Measurements from ENCODE around the gene CDC25A. TPM values are rescaled to one million over a fixed set of nuclear protein-coding genes. Genes with fewer than 3 reads are reported as not detected.

CDC25A gene
- total and polyA plus RNA-seq, 9 of the 15 experiments (the other 6 are each of a cell fraction or from before 2014, with no cell fraction given) = 3.4 to 61.3 (median 51.8) TPM

- intact Hi-C loops (cut with micrococcal nuclease) = no loop called here
- TF ChIP-seq ZNF277 (CRISPR knock-in tag; IDR thresholded peaks at IDR 0.05; ENCODE audit: borderline replicate concordance) (no peak), SPI1 (IDR thresholded peaks at IDR 0.05; ENCODE audit: borderline replicate concordance, low read depth, low read length) (peak; percentile 85), ZNF584 (CRISPR knock-in tag; IDR thresholded peaks at IDR 0.05; ENCODE audit: low read depth) (no peak), CEBPG (CRISPR knock-in tag; IDR thresholded peaks at IDR 0.05) (peak; percentile 80), CEBPG (tag; conservative IDR thresholded peaks at IDR 0.05 in 1 of 2, IDR thresholded peaks at IDR 0.05 in 1 of 2) (peak; percentile 83 to 90), HMBOX1 (IDR thresholded peaks at IDR 0.05) (no peak), C11orf30 (IDR thresholded peaks at IDR 0.05; ENCODE audit: low read depth) (no peak), CHD2 (IDR thresholded peaks at IDR 0.05; ENCODE audit: low read depth, low read length) (no peak), GTF2E2 (tag; IDR thresholded peaks at IDR 0.05) (no peak), HDAC8 (tag; IDR thresholded peaks at IDR 0.05) (no peak), ZNF449 (CRISPR knock-in tag; IDR thresholded peaks at IDR 0.05) (peak; percentile 69; the same call in 1 of the 2 replicates), NCOA1 (IDR thresholded peaks at IDR 0.05; ENCODE audit: low read depth) (no peak), CBFA2T3 (IDR thresholded peaks at IDR 0.05) (no peak), TAL1 (IDR thresholded peaks at IDR 0.05) (no peak), CBX8 (IDR thresholded peaks at IDR 0.05; ENCODE audit: borderline replicate concordance, extremely low read depth, low read depth, low read length, poor library complexity, severe bottlenecking) (no peak)
Measured at GRCh38 chr3:48222616-48223513, 34.6 kb upstream of the CDC25A start, which contains the start of gene CAMP. Gene CAMP, plus strand, starts transcription at chr3:48223495. Its CDS starts 17 bp downstream, at chr3:48223512.

More at GRCh38 chr3:48222616-48223513, 34.6 kb upstream of the CDC25A start, which contains the start of gene CAMP:
- H3K4me1 ChIP-seq (replicated peaks in 1 of 2; ENCODE audit: control insufficient read depth in 2 of 2, insufficient read depth in 2 of 2, low read length in 2 of 2) = peaks cover 0 to 5% of the 10 kb centered on the region in 2 experiments; a peak in 3 of 5 replicates
- H3K27ac ChIP-seq (ENCODE audit: extremely low read depth, low read depth, low read length) = no peak within 1 kb of the TSS
- FAIRE-seq (no peak), DNase-seq (ENCODE audit: extremely low read depth in 1 of 4, low spot score in 3 of 4) (peak in 1 of 4 experiments; percentile 24), ATAC-seq (peak; percentile 34; the same call in 2 of the 3 replicates)
- H2AFZ ChIP-seq (ENCODE audit: low read depth, low read length) = no peak within 1 kb of the TSS
- no peaks in the 10 kb centered on the region for H3K9me3 ChIP-seq (replicated peaks; ENCODE audit: control insufficient read depth, insufficient read depth, low read depth, low read length)
- no peaks in the 10 kb centered on the region for H3K36me3 ChIP-seq (ENCODE audit: control insufficient read depth, insufficient read depth, low read length)
- no peaks in the 10 kb centered on the region for H4K20me1 ChIP-seq (replicated peaks; ENCODE audit: control insufficient read depth, insufficient read depth, low read length)
- in situ Hi-C loops (cut with MboI) = no loop called here
- WGBS (ENCODE audit: insufficient coverage, low coverage, missing lambda C conversion rate) = 20% methylated on average over 10 of the region's 11 CpGs
- H3K4me3 ChIP-seq = no peak within 1 kb of the TSS
- H3K9ac ChIP-seq (ENCODE audit: insufficient read depth in 1 of 2, low read depth in 2 of 2, low read length in 2 of 2) = peak within 1 kb of the TSS in 1 of 2 experiments; percentile 64; a peak in 1 of 4 replicates
- H3K4me2 ChIP-seq (ENCODE audit: insufficient read depth, low read length) = no peak within 1 kb of the TSS
- ChIA-PET CTCF (ENCODE audit: low intra/inter-chr PET ratio) (no interaction called here), POLR2A (interaction anchor here (1.8 kb wide), 1 partner anchor 18 kb away, joined by 7 read pairs; the partner anchor contains the start of gene ZNF589)
- no TSS peak for BruUV-seq (replicated peaks)
- H3K79me2 ChIP-seq (ENCODE audit: control insufficient read depth, insufficient read depth, low read length) = no peaks in the 10 kb centered on the region
- peaks cover 3 to 8% of the 10 kb centered on the region in 2 experiments; a peak in 2 of 5 replicates for H3K27me3 ChIP-seq (ENCODE audit: control insufficient read depth in 2 of 2, insufficient read depth in 2 of 2, low read length in 2 of 2)
- H3K9me1 ChIP-seq (ENCODE audit: control insufficient read depth, insufficient read depth, low read length) = no peaks in the 10 kb centered on the region
